Neural cell (in vitro differentiated cells): ENCODE data around the gene SCN8A. TPM values are rescaled to one million over a fixed set of nuclear protein-coding genes. Genes with fewer than 3 reads are reported as not detected.

Experiments
- H2AFZ ChIP-seq: fragments of 200-600, 300-800 bp; sonication (generic), shearing (Covaris generic); 2 replicates; pipeline ENCODE4 v1.6.0; 2014; ENCODE audit warnings: low read depth, mild to moderate bottlenecking, antibody characterized with exemption, low read length, moderate library complexity
- H3F3A ChIP-seq: fragments of 200-600 bp; shearing (Covaris generic); 2 replicates; pipeline ENCODE4 v1.6.1; 2016; ENCODE audit warnings: mild to moderate bottlenecking, moderate library complexity, mixed read lengths, antibody characterized with exemption, low read length; ENCODE audit not compliant: insufficient read depth, poor library complexity, severe bottlenecking
- H3K27ac ChIP-seq: fragments of 200-600, 300-800 bp; sonication (generic), shearing (Covaris generic); 2 replicates; pipeline ENCODE4 v1.5.1; 2014; ENCODE audit warnings: mild to moderate bottlenecking, low read length, moderate library complexity
- H3K27me3 ChIP-seq: fragments of 300-800, 200-600 bp; sonication (generic), shearing (Covaris generic); 2 replicates; pipeline ENCODE4 v1.6.0; 2014; ENCODE audit warnings: mild to moderate bottlenecking, low read depth, low read length, moderate library complexity; ENCODE audit not compliant: insufficient read depth
- H3K36me3 ChIP-seq: fragments of 300-800, 200-600 bp; sonication (generic), shearing (Covaris generic); 2 replicates; pipeline ENCODE4 v1.5.1; 2014; ENCODE audit warnings: mild to moderate bottlenecking, antibody characterized with exemption, low read length, moderate library complexity; ENCODE audit not compliant: insufficient read depth
- H3K4me2 ChIP-seq: fragments of 300-800, 200-600 bp; sonication (generic), shearing (Covaris generic); 2 replicates; pipeline ENCODE4 v1.6.0; 2014; ENCODE audit warnings: mild to moderate bottlenecking, low read length
- H3K4me3 ChIP-seq: fragments of 300-800, 200-600 bp; sonication (generic), shearing (Covaris generic); 2 replicates; pipeline ENCODE4 v1.5.1; 2014; ENCODE audit warnings: mild to moderate bottlenecking, low read length, moderate library complexity
- H3K79me2 ChIP-seq: fragments of 200-600 bp; shearing (Covaris generic); replicated peaks from 2 replicates; pipeline ENCODE4 v1.6.0; 2014; ENCODE audit warnings: mild to moderate bottlenecking, low read length, moderate library complexity; ENCODE audit not compliant: insufficient read depth
- H3K9ac ChIP-seq: fragments of 300-800, 200-600 bp; sonication (generic), shearing (Covaris generic); 2 replicates; pipeline ENCODE4 v1.6.1; 2016; ENCODE audit warnings: mild to moderate bottlenecking, low read length, mixed read lengths
- H3K9me2 ChIP-seq: fragments of 200-600 bp; shearing (Covaris generic); 2 replicates; pipeline ENCODE4 v1.6.1; 2016; ENCODE audit warnings: mild to moderate bottlenecking, low read length, mixed read lengths; ENCODE audit not compliant: insufficient read depth
- H3K9me3 ChIP-seq: fragments of 200-600, 300-800 bp; sonication (generic), shearing (Covaris generic); 2 replicates; pipeline ENCODE4 v1.6.1; 2016; ENCODE audit warnings: mild to moderate bottlenecking, mixed run types, low read length, moderate library complexity, mixed read lengths
- H4K20me1 ChIP-seq: fragments of 200-600 bp; shearing (Covaris generic); 2 replicates; pipeline ENCODE4 v1.6.1; 2016; ENCODE audit warnings: mild to moderate bottlenecking, mixed run types; ENCODE audit not compliant: insufficient read depth
- CTCF ChIP-seq: fragments of 450-650 bp; IDR thresholded peaks from 2 replicates; pipeline ENCODE4 v1.5.1; 2014; ENCODE audit warnings: antibody characterized with exemption, mild to moderate bottlenecking, moderate library complexity; ENCODE audit not compliant: poor library complexity, severe bottlenecking
- EP300 ChIP-seq: fragments of 450-650 bp; conservative IDR thresholded peaks from 2 replicates; pipeline ENCODE4 v1.6.1; 2014; ENCODE audit warnings: antibody characterized with exemption, mild to moderate bottlenecking, moderate library complexity; ENCODE audit not compliant: poor library complexity, severe bottlenecking
- EZH2 ChIP-seq: fragments of 200-600, 300-800 bp; shearing (Covaris generic), sonication (generic); IDR thresholded peaks from 2 replicates; pipeline ENCODE4 v1.6.1; 2014; ENCODE audit warnings: antibody characterized with exemption, low read length, borderline replicate concordance, mild to moderate bottlenecking; ENCODE audit not compliant: insufficient read depth, poor library complexity, severe bottlenecking
- MXI1 ChIP-seq: fragments of 450-650 bp; conservative IDR thresholded peaks from 2 replicates; pipeline ENCODE4 v1.6.1; 2014; ENCODE audit warnings: antibody characterized with exemption, mild to moderate bottlenecking; ENCODE audit not compliant: poor library complexity, severe bottlenecking
- POLR2AphosphoS5 ChIP-seq: IDR thresholded peaks from 2 replicates; pipeline ENCODE4 v1.6.1; 2012
- RAD21 ChIP-seq: fragments of 450-650 bp; conservative IDR thresholded peaks from 2 replicates; pipeline ENCODE4 v1.6.1; 2014; ENCODE audit warnings: antibody characterized with exemption, mild to moderate bottlenecking, moderate library complexity
- REST ChIP-seq: IDR thresholded peaks from 2 replicates; pipeline ENCODE4 v1.6.1; 2012; ENCODE audit warnings: borderline replicate concordance
- SMC3 ChIP-seq: fragments of 450-650 bp; conservative IDR thresholded peaks from 2 replicates; pipeline ENCODE4 v1.6.1; 2014; ENCODE audit warnings: antibody characterized with exemption, mild to moderate bottlenecking, moderate library complexity; ENCODE audit not compliant: poor library complexity
- TAF1 ChIP-seq: IDR thresholded peaks from 2 replicates; pipeline ENCODE4 v1.6.1; 2012; ENCODE audit warnings: low read depth
- polyA plus RNA-seq: library from polyadenylated mRNA; depleted of rRNA; stranded (reverse); fragments of >200 nt; gene quantifications from 2 replicates; pipeline ENCODE4 v1.2.3, GENCODE V29; 2014

SCN8A gene
- polyA plus RNA-seq, 1 donor from 2014 or later: 14.2 TPM

- Histone ChIP-seq H3K79me2 (peaks cover 13% of the 10 kb centered on the region), H2AFZ (no peak overlapping the region), H3K27me3 (no peaks in the 10 kb centered on the region), H3K9me3 (no peaks in the 10 kb centered on the region), H3K36me3 (no peaks in the 10 kb centered on the region), H3K9me2 (no peaks in the 10 kb centered on the region), H3K4me3 (no peak overlapping the region), H3K27ac (no peak overlapping the region), H3K4me2 (no peak overlapping the region), H3K9ac (no peak overlapping the region), H3F3A (no peaks in the 10 kb centered on the region), H4K20me1 (no peaks in the 10 kb centered on the region)
- TF ChIP-seq REST (no peak), POLR2AphosphoS5 (no peak), RAD21 (no peak), CTCF (no peak), TAF1 (no peak), EP300 (no peak), MXI1 (no peak)
Observed at GRCh38 chr12:51630986-51631385, 40.0 kb downstream of the SCN8A start.

GRCh38 chr12:51631591-51631990 lies 40.6 kb downstream of the SCN8A start:
- Histone ChIP-seq H3K27ac (no peak overlapping the region), H3K27me3 (no peaks in the 10 kb centered on the region), H3K9ac (no peak overlapping the region), H3K79me2 (peaks cover 9% of the 10 kb centered on the region), H3K4me3 (no peak overlapping the region), H2AFZ (no peak overlapping the region), H3K36me3 (no peaks in the 10 kb centered on the region), H3K9me2 (no peaks in the 10 kb centered on the region), H4K20me1 (no peaks in the 10 kb centered on the region), H3K4me2 (no peak overlapping the region), H3K9me3 (no peaks in the 10 kb centered on the region), H3F3A (no peaks in the 10 kb centered on the region)
- TF ChIP-seq SMC3 (no peak), POLR2AphosphoS5 (no peak), TAF1 (no peak), RAD21 (no peak), EP300 (no peak), CTCF (no peak), REST (no peak), MXI1 (no peak), EZH2 (no peak)
